Cortex of kidney (tissue), 1 donor: ENCODE data around the gene MIB1.
A peak's percentile ranks its signal among the peaks of the same experiment; 100 is the strongest.
"Not testable (repeated sequence)": the region's sequence is repeated elsewhere in the genome, so short reads cannot be mapped to it uniquely, and the experiment has no call there.

Source experiments
- DNase-seq: peaks from one replicate; lab custom pipeline; 2025; lab: John Stamatoyannopoulos, UW

Gene MIB1

DNA sequence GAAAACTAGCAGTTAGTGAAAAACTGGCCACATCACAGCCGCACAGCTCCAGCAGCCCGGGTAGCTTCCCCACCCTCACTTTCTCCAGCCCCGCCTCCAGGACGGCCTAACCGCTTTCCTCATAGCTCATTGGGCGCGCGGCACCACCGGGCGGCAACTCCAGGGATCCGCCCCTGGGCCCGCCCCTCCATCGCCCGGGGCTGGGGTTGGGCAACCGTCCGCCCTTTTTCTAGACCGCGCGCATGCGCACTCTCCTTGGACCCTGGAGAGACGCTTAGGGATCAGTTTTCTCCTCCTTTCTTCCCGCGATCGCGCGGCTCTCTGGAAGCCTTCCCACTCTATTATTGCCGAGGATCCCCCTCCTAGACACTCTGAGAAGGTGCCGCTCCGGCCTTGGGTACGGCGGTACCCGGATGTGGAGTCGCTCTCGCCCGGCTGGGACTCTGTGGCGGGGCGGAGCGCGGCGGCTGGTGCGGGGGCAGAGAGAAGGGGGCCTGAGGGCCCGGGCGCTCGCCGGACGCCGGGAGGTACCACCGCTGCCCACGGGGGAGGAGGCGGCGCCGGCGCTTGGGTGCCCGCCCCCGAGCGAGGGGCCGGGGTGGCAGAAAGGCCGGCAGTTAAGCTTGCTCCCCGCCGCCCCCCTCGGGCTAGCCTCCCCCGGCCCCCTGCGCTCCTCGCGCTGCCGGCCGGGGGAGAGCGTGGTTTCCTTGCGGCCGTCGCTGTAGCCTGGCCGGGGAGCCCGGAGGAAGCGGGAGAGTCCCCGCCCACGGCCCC lies at the start of gene MIB1:
MIB1 (plus strand) TSS at position 255 of the 774 bp plus-strand sequence. CDS start 792 bp downstream, outside the sequence.
- peak; percentile 24 for DNase-seq

DNA sequence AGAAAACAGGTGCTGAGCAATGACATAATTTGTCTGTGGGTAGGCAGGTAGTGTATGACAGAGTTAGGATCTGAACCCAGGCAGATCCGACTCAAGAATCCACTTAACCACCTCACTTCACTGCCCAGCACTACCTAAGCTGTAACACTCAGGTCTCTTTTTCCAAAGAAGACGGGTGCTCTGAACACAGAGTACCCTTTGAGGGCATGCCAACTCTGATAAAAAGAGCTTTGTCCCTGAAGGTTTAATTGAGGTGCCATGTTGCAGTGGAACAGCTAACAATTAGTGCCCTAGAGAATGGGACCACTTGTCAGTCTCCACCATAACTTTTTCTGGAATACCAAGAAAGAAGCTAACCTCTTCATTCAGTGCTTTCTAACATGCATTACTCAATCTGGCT lies 47.3 kb upstream of the MIB1 start:
- no peak for DNase-seq

DNA sequence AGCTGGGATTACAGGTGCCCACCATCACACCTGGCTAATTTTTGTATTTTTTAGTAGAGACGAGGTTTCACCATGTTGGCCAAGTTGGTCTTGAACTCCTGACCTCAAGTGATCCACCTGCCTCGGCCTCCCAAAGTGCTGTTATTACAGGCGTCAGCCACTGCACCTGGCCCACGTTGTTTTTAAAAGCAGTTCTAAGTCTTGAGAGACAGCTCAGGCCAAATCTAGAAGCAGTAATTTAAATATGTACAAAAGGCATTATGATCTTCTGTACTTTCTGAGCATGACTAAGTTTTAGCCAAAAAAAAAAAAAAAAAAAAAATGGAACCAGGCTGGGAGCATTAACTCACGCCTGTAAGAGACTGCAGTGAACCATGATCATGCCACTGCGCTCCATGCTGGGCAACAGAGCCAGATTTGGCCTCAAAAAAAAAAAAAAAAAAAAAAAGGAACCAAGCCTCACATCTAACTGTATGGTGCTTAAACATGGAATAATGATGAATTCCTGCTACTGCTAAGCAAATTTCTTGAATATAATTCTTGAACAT lies 40.0 kb upstream of the MIB1 start:
- DNase-seq = no peak

DNA sequence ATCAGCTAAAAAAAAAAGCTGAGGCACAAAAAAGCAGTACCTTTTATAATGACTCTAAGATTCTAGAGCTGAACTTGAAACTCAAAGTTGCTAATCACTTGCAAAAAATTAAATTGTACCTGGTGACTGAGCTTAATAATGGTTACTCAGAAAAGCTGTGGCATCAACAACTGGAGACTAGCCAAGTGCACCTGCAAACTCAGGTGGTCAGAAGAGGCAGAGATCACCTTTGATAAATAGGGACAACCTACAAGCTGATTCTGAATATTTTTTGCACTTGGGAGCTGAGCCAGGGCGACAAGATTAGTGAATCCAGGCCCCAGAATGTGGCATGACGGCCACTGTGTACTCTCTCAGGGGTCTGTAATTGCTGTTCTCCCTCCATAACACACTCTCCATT lies 39.0 kb upstream of the MIB1 start:
- DNase-seq = no peak

DNA sequence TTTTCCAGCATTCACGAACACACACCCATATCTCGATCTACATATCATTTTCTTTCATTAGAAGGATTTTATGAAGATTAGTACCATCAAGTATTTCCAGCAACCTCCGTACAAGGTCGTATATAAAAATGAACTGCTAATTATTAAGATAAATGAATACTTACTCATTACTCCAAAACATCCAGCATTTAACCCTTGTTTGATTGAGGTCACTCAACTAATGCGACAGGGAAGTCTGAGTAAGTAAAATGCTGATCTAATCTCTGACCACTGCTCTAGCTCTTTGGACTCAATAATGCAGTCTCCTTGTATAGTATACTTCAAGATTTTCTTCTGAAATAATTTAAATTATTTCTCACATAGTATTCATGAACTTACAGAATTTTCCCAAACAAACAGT lies 38.0 kb upstream of the MIB1 start:
- DNase-seq = no peak

DNA sequence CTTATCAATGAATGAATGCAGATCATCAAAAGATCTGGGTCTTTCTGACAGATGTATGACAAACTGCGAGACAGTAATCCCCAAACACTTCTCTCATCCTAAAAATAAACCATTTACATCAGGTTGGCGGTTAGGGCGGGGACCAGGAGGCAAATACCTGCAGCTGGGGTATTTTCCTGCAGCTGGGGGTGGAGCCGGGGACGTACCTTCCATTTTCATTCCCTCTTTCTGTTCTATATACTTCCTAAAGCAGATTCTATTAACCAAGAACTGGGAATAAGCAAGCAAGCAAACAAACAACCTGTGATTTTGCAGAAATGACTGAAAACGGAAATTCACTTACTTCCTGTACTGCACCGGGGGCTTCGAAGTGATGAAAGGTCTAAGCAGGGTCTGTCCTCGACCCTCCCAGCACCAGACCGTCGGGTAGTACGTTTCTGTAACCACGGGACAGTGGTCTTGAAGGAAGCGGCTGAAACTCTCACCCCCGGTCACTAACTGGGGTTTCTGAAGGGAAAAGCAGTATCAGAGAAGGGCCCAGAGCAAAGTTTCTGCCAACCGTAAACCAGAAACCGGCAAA lies 37.3 kb upstream of the MIB1 start:
- DNase-seq = no peak

DNA sequence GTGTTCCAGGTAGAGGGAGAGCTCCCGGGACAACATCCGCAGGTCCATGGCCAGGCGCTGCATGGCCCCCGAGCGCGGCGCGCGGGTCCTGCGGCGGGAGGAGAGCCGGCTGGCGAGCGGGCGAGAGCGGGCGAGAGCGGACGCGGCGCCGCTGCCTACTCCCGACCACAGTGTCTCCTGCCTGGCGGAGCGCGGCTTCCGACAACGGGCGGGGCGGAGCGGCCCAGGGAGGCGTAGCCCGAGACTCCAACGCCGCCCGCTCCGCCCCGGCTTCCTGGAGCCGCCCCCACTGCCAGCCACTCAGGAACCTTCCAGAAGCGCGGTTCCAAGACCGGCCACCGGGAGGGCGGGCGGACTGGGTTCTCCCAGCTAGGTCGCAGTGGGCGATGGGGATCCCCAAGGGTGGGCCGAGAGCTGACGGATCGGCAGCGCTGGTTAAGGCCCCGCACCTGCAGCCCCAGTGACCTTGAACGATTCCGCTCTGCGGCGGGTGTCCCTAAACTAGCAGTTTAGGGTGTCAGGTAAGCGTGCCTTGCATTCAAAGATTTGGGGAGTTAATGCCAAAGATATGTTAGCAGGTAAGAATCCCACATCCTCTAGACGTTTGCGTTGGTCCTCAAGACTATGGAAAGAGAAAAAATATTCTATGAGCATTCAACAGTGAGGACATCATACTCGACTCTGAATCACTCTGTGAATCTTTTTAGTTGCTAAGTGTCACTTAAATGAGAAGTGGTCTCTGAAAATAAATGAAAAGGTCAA lies 35.8 kb upstream of the MIB1 start, which contains the start of gene ABHD3:
ABHD3 (minus strand) TSS at position 172 of the 762 bp plus-strand sequence; CDS start at position 63, 109 bp downstream.
- peak; percentile 94 for DNase-seq

DNA sequence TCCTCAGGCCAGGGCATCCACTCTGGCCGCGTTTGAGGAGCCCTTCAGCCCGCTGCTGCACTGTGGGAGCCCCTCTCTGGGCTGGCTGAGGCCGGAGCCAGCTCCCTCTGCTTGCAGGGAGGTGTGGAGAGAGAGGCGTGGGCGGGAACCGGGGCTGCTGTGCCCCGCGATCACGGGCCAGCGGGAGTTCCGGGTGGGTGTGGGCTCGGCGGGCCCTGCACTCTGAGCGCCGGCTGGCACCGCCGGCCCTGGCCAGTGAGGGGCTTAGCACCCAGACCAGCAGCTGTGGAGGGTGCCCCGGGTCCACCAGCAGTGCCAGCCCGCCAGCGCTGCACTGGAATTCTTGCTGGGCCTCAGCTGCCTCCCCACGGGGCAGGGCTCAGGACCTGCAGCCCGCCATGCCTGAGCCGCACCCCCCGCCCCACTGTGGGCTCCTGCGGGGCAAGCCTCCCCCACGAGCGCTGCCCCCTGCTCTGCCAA lies 34.2 kb upstream of the MIB1 start:
- DNase-seq = no peak

DNA sequence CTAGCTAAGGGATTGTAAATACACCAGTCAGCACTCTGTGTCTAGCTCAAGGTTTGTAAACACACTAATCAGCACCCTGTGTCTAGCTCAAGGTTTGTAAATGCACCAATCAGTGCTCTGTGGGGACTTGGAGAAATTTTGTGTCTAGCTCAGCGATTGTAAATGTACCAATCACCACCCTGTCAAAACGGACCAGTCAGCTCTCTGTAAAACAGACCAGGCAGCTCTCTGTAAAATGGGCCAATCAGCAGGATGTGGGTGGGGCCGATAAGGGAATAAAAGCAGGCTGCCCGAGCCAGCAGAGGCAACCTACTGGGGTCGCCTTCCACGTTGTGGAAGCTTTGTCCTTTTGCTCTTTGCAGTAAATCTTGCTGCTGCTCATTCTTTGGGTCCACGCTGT lies 33.5 kb upstream of the MIB1 start:
- DNase-seq = not testable (repeated sequence)

DNA sequence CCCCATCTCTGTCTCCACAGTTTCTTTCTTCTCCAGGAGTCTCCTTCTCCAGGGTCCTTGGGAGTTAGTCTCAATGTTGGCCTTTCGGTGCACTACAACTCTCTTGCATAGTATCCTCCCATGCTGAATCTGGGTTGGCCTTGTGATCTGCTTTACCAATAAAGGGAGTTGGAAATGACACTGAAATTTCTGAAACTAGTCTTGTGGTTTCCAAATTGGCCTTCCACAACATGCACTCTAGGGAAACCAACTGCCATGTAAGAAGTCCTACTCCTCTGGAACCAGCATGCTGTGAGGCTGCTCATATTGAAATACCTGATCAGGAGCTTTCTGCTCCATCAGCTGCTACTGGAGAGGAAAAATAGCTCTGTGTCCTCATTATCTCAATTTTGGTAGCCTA lies 26.1 kb upstream of the MIB1 start:
- DNase-seq = no peak

DNA sequence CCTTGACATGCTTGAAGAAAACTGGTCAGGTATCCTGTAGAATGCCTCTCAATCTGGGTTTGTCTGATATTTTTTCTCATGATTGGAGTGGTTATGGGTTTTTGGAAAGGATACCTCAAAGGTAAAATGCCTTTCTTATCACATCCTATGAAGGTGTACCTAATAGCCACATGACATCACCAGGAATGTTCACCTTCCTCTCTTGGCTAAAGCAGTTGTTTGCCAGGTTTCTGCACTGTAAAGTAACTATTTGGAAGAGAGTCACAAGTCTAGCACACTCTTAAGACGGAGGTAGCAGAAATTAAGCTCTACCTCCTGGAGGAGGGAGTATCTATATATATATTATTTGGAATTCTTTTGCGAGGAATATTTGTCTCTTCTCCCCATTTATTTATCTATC lies 17.9 kb upstream of the MIB1 start:
- DNase-seq = no peak

DNA sequence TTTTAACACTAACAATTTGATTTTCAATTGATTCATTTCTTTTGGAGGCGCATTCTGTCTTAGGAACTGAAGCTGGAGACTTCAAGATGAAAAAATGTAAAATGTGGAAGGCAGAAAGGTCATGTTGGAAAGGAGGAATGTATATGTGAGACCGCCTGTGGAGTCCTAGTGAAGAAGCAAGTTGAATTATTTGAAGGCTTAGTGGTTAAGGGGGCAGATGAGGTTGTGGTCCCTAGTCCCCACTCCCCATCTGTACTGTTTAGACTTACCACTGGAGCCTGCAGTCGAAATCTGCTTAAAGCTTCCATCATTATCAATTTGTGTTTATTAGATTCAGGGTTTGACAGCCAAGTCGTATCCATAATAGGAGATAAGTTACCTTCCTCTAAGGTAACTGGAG lies 15.4 kb upstream of the MIB1 start:
- DNase-seq = no peak

DNA sequence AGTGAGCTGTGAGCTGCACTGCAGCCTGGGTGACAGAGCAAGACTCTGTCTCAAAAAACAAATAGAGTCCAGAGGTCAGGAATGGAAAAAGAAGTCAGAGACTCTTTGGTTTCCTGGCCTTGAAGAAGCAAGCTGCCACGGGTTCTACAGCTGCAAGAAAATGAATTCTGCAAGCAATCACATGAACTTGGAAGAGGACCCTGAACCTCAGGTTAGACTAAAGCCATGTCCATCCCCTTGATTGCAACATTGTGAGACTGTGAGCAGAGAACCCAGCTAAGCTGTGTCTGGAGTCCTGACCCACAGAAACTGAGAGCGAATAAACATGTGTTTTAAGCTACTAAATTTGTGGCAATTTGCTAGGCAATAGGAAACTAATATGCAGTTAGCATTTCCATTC lies 12.9 kb upstream of the MIB1 start:
- DNase-seq = no peak

DNA sequence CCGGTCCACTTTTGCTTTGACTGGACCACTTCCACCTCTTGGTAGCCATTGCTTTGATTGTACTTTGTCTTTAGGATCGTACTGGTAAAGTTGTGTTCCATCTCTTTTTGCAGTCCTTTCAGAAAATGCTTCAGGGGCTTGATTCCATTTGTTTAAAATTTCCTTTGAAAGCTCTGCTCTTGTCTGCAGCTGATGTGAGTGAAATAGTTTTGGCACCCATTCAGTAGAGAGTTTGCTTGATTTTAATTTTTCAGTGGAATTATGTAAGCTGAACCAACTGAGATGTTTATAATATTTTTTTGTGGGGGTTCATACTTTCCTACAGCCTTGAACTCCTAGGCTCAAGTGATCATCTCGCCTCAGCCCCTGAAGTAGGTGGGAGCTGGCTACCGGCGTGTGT lies 7.6 kb upstream of the MIB1 start:
- DNase-seq = no peak

DNA sequence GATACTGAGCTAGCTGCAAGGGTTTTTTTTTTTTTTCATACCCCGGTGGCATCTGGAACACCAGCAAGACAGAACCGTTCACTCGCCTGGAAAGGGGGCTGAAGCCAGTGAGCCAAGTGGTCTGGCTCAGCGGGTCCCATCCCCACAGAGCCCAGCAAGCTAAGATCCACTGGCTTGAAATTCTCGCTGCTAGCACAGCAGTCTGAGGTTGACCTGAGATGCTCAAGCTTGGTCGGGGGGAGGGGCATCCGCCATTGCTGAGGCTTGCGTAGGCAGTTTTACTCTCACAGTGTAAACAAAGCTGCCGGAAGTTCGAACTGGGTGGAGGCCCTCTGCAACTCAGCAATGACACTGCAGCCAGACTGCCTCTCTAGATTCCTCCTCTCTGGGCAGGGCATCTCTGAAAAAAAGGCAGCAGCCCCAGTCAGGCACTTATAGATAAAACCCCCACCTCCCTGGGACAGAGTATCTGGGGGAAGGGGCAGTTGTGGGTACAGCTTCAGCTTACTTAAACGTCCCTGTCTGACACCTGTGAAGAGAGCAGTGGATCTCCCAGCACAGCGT lies 5.1 kb upstream of the MIB1 start:
- no peak for DNase-seq

DNA sequence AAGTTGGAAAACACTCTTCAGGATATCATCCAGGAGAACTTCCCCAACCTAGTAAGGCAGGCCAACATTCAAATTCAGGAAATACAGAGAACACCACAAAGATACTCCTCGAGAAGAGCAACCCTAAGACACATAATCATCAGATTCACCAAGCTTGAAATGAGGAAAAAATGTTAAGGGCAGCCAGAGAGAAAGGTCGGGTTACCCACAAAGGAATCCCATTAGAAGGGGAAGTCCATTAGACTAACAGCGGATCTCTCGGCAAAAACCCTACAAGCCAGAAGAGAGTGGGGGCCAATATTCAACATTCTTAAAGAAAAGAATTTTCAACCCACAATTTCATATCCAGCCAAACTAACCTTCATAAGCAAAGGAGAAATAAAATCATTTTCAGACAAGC lies 3.7 kb upstream of the MIB1 start:
- not testable (repeated sequence) for DNase-seq

DNA sequence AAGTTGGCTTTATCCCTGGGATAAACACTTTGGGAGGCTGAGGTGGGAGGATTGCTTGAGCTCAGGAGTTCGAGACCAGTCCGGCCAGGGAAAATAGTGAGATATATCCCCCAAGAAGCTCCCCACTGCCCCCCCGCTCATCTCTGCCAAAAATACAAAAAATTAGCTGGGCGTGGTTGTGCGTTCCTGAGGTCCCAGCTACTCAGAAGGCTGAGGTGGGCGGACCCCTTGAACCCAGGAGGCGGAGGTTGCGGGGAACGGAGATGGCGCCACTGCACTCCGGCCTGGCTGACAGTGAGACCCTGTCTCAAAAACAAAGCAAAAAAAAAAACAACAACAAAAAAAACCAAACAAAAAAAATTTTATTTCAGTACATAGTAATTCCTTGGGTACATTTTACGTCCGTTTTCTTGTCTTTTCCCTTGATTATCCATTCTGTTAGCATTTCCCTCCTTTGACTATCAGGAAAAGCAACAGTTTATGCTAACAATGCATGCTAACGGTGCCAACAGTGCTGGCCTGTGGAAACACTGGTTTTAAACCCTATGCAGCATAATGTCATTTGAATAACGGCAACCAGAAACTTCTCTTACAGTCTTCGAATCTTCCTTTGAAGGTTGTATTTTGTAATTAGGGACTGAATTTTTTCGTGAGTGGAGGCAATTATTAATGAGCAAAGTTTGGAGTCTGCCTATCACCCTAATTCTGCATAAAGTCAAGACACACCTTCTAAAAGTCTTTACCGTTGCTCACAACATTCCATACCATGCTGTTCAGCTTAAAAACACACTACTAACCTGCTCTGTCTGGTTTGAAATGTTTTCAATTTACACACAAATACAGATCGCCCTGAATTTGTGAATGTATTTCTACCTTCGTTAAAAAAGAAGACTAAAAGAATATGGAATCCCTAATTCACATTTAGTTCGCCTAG lies 721 bp upstream of the MIB1 start:
- no peak for DNase-seq

DNA sequence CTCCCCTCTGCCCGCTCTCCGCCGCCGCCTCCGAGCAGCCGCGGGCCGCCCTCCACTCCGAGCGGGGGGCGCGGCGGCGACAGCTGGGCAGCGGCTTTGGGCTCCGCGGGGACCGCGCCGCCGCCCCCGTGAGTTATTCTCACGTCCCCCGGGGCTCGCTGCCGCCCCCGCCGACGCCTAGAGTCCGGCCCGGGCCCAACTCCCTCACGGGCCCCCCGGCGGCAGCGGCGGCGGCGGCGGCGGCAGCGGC lies 645 bp downstream of the MIB1 start:
- no peak for DNase-seq

DNA sequence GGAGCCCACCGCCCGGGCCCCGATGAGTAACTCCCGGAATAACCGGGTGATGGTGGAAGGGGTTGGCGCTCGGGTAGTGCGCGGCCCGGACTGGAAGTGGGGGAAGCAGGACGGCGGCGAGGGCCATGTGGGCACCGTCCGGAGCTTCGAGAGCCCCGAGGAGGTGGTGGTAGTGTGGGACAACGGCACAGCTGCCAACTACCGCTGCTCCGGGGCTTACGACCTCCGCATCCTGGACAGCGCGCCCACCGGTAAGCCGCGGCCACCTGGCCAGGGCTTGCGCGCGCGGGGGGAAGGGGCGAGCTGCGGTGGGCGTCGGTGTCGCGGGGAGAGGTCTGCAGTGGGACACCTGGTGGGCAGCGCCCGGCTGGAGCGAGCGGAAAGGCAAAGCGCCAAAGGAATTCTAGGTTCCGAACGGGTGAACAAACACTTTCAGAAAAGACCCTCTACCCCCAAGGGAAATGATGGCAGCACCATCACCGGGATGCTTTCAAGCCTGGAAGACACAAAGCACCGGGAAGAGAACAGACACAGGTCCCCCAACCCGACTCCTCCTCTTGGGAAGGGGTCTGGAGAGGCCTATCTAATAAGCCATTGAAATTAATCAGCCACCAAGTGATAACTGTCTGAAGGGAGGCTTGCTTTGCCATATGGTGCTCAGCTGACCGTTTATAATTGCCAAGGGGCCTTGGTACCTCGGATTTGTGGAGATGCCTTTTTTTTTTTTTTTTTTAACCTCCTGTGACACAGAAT lies 1.1 kb downstream of the MIB1 start:
- no peak for DNase-seq

DNA sequence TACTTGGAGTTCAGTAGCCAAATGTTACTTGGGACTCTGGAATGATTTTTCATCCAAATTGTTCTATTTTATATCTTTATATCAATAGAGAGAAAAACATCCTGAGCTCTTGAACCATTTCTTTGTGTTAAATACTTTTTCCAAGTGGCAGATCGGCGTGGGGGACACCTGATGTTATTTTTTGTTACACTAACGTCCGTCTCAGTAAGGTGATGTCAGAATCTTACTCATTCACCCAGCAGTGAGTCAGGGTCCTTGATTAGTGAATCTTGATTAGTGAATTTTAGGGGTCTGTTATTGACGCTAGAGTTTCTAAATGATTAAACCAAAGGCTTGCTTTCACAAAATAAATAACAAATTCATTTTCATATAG lies 1.7 kb downstream of the MIB1 start:
- DNase-seq = no peak
